ENCODE results near the gene VCPKMT. TPM values are rescaled to one million over a fixed set of nuclear protein-coding genes. Genes with fewer than 3 reads are reported as not detected.
"Not testable (repeated sequence)": the region's sequence is repeated elsewhere in the genome, so short reads cannot be mapped to it uniquely, and the experiment has no call there.

Gene VCPKMT
- total and polyA plus RNA-seq, 9 of the 15 experiments (the other 6 are each of a cell fraction or from before 2014, with no cell fraction given), result 2.7 to 7.8 (median 6.3) TPM

DNA sequence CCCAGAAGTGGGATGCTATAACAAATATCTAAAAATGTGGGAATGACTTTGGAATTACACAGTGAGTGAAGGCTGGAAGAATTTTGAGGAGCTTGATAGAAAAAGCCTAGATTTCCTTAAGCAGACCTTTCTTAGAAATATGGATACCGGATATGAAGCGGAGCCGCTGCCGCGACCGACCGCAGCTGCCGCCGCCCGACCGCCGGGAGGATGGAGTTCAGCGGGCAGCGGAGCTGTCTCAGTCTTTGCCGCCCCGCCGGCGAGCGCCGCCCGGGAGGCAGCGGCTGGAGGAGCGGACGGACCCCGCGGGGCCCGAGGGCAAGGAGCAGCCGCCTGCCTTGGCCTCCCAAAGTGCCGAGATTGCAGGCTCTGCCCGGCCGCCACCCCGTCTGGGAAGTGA is 42.7 kb downstream of the VCPKMT start:
- H3K79me2 ChIP-seq (ENCODE audit: control insufficient read depth, insufficient read depth, low read length); intact Hi-C loops (cut with micrococcal nuclease); DNase-seq (ENCODE audit: extremely low read depth in 1 of 4, low spot score in 3 of 4); H4K20me1 ChIP-seq (replicated peaks; ENCODE audit: control insufficient read depth, insufficient read depth, low read length); H3K9ac ChIP-seq (ENCODE audit: insufficient read depth in 1 of 2, low read depth in 2 of 2, low read length in 2 of 2); in situ Hi-C loops (cut with MboI); H3K4me3 ChIP-seq; H3K27me3 ChIP-seq (ENCODE audit: control insufficient read depth in 2 of 2, insufficient read depth in 2 of 2, low read length in 2 of 2); H3K4me2 ChIP-seq (ENCODE audit: insufficient read depth, low read length); FAIRE-seq; H2AFZ ChIP-seq (ENCODE audit: low read depth, low read length); H3K9me1 ChIP-seq (ENCODE audit: control insufficient read depth, insufficient read depth, low read length); BruUV-seq (replicated peaks); ATAC-seq; H3K27ac ChIP-seq (ENCODE audit: extremely low read depth, low read depth, low read length); H3K36me3 ChIP-seq (ENCODE audit: control insufficient read depth, insufficient read depth, low read length); H3K9me3 ChIP-seq (replicated peaks; ENCODE audit: control insufficient read depth, insufficient read depth, low read depth, low read length); H3K4me1 ChIP-seq (replicated peaks in 1 of 2; ENCODE audit: control insufficient read depth in 2 of 2, insufficient read depth in 2 of 2, low read length in 2 of 2); CTCF ChIA-PET (ENCODE audit: low intra/inter-chr PET ratio): not testable (repeated sequence)
- 95% methylated on average over 8 of the region's 32 CpGs for WGBS (ENCODE audit: insufficient coverage, low coverage, missing lambda C conversion rate)
- POLR2A ChIA-PET, result interaction anchor here (0.6 kb wide), 1 partner anchor 325 kb away, joined by 3 read pairs; no protein-coding TSS in a partner anchor

DNA sequence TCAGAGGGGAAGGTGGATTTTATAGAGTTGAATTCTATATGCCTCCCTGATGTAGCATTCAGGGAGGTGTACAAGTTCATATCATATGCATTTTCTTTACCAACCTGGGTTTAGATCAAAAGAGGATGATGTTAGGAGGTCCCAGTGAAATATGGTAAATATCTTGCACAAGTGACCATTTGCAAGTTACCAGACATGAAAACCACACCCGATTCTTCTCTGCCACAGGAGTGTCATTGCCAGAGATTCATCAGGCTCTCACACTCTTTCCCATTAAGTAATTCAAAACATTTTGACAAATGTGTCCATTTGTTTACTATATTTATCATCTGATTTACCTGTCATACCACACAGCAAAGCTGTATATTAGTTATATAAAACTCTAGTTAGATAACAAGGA is 44.0 kb downstream of the VCPKMT start:
- Histone ChIP-seq H3K9me3 (replicated peaks; ENCODE audit: control insufficient read depth, insufficient read depth, low read depth, low read length) (no peaks in the 10 kb centered on the region), H3K4me2 (ENCODE audit: insufficient read depth, low read length) (no peak overlapping the region), H2AFZ (ENCODE audit: low read depth, low read length) (no peak overlapping the region), H3K79me2 (ENCODE audit: control insufficient read depth, insufficient read depth, low read length) (no peaks in the 10 kb centered on the region), H3K4me1 (replicated peaks in 1 of 2; ENCODE audit: control insufficient read depth in 2 of 2, insufficient read depth in 2 of 2, low read length in 2 of 2) (no peaks in the 10 kb centered on the region), H3K36me3 (ENCODE audit: control insufficient read depth, insufficient read depth, low read length) (no peaks in the 10 kb centered on the region), H3K27me3 (ENCODE audit: control insufficient read depth in 2 of 2, insufficient read depth in 2 of 2, low read length in 2 of 2) (no peaks in the 10 kb centered on the region), H3K4me3 (no peak overlapping the region), H4K20me1 (replicated peaks; ENCODE audit: control insufficient read depth, insufficient read depth, low read length) (no peaks in the 10 kb centered on the region), H3K9me1 (ENCODE audit: control insufficient read depth, insufficient read depth, low read length) (no peaks in the 10 kb centered on the region), H3K9ac (ENCODE audit: insufficient read depth in 1 of 2, low read depth in 2 of 2, low read length in 2 of 2) (no peak overlapping the region), H3K27ac (ENCODE audit: extremely low read depth, low read depth, low read length) (no peak overlapping the region)
- no peak for FAIRE-seq
- intact Hi-C loops (cut with micrococcal nuclease) (no loop called here), in situ Hi-C loops (cut with MboI) (no loop called here)
- ChIA-PET POLR2A (no interaction called here), CTCF (ENCODE audit: low intra/inter-chr PET ratio) (no interaction called here)
- no TSS peak for BruUV-seq (replicated peaks)
- DNase-seq (ENCODE audit: extremely low read depth in 1 of 4, low spot score in 3 of 4), result no peak
- no peak for ATAC-seq
- WGBS (ENCODE audit: insufficient coverage, low coverage, missing lambda C conversion rate), result 50% methylated on average over 1 of the region's 1 CpG
- no peak for TF ChIP-seq RBBP5 (IDR thresholded peaks at IDR 0.05; ENCODE audit: borderline replicate concordance, insufficient read depth, low read length, poor library complexity, severe bottlenecking)
- TF ChIP-seq CCAR2 (IDR thresholded peaks at IDR 0.05; ENCODE audit: low read depth, low read length), result no peak
- no peak for TF ChIP-seq ZFX (CRISPR knock-in tag; IDR thresholded peaks at IDR 0.05)
- TF ChIP-seq ZNF274 (IDR thresholded peaks at IDR 0.05; ENCODE audit: borderline replicate concordance, low read depth, low read length), result no peak
- TF ChIP-seq MCM7 (IDR thresholded peaks at IDR 0.05), result no peak
- TF ChIP-seq FOSL1 (tag; conservative IDR thresholded peaks at IDR 0.05), result no peak

Measured in K562 (cell line).